ENCODE results near the gene MAP3K13. TPM values are rescaled to one million over a fixed set of nuclear protein-coding genes. Genes with fewer than 3 reads are reported as not detected.

MAP3K13 gene
- total and polyA plus RNA-seq, 10 of the 15 experiments (the other 5 are each of a cell fraction or from before 2014, with no cell fraction given): 10.5 to 70.8 (median 26.8) TPM

- ChIA-PET SMC1A (ENCODE audit: uncharacterized antibody, unreplicated experiment) (interaction anchor here (1.1 kb wide), 1 partner anchor 14 kb away, joined by 3 read pairs; no protein-coding TSS in a partner anchor), RAD21 (ENCODE audit: unreplicated experiment) (no interaction called here), POLR2A (interaction anchor here (0.9 kb wide), 1 partner anchor 14 kb away, joined by 3 read pairs; no protein-coding TSS in a partner anchor), CTCF (interaction anchor here (0.6 to 2.9 kb wide), 4 partner anchors 18 to 445 kb away, joined by 3 to 6 read pairs (median 4); no protein-coding TSS in a partner anchor)
- no peak for FAIRE-seq
- Histone ChIP-seq H3K27me3 (replicated peaks in 1 of 2; ENCODE audit: control insufficient read depth in 2 of 2, insufficient read depth in 2 of 2, low read length in 1 of 2) (no peaks in the 10 kb centered on the region), H3K27ac (ENCODE audit: control insufficient read depth, insufficient read depth) (no peak overlapping the region), H3K36me3 (ENCODE audit: control insufficient read depth in 2 of 2, insufficient read depth in 2 of 2, low read length in 1 of 2) (no peaks in the 10 kb centered on the region; a peak in 1 of 4 replicates), H3K79me2 (ENCODE audit: control insufficient read depth, insufficient read depth, low read length) (no peaks in the 10 kb centered on the region), H3K9ac (ENCODE audit: control insufficient read depth, insufficient read depth, low read length) (no peak overlapping the region), H3K4me3 (no peak overlapping the region), H4K20me1 (ENCODE audit: control insufficient read depth, insufficient read depth) (no peaks in the 10 kb centered on the region), H3K4me1 (ENCODE audit: control insufficient read depth, insufficient read depth, low read length) (no peaks in the 10 kb centered on the region), H3K4me2 (ENCODE audit: control insufficient read depth, insufficient read depth) (no peak overlapping the region), H2AFZ (ENCODE audit: control insufficient read depth, low read depth, low read length) (no peak overlapping the region), H3K9me3 (replicated peaks; ENCODE audit: control insufficient read depth, insufficient read depth, low read length) (no peaks in the 10 kb centered on the region)
- ATAC-seq: no peak
- in situ Hi-C loops (cut with MboI) (no loop called here), intact Hi-C loops (cut with micrococcal nuclease; ENCODE audit: unreplicated experiment) (no loop called here)
- no peak for DNase-seq (ENCODE audit: low read depth, low spot score)
- no TSS peak for BruUV-seq (replicated peaks)
- WGBS (ENCODE audit: insufficient coverage, insufficient replicate concordance, low lambda C conversion rate, missing lambda C conversion rate): 73% methylated on average over 7 of the region's 7 CpGs
- TF ChIP-seq ZNF274 (IDR thresholded peaks at IDR 0.05; ENCODE audit: insufficient read depth, insufficient read length): no peak
- no peak for TF ChIP-seq POLR2A (IDR thresholded peaks at IDR 0.05; ENCODE audit: low read depth, low read length)
- no peak for TF ChIP-seq ZBTB11 (CRISPR knock-in tag; IDR thresholded peaks at IDR 0.05)
- no peak for TF ChIP-seq SMAD5 (IDR thresholded peaks at IDR 0.05; ENCODE audit: low read depth)
- TF ChIP-seq RBBP5 (conservative IDR thresholded peaks at IDR 0.05): no peak
- no peak for TF ChIP-seq ETV6 (conservative IDR thresholded peaks at IDR 0.05 in 1 of 2, IDR thresholded peaks at IDR 0.05 in 1 of 2; ENCODE audit: borderline replicate concordance in 1 of 2, low read depth in 1 of 2)
- TF ChIP-seq MYC (IDR thresholded peaks at IDR 0.05; ENCODE audit: insufficient read depth, insufficient read length, insufficient replicate concordance, low read length, severe bottlenecking): no peak
- no peak for TF ChIP-seq PML (IDR thresholded peaks at IDR 0.05; ENCODE audit: low read length)
- no peak for TF ChIP-seq ZNF217 (IDR thresholded peaks at IDR 0.05)
- TF ChIP-seq, protein P1, sequence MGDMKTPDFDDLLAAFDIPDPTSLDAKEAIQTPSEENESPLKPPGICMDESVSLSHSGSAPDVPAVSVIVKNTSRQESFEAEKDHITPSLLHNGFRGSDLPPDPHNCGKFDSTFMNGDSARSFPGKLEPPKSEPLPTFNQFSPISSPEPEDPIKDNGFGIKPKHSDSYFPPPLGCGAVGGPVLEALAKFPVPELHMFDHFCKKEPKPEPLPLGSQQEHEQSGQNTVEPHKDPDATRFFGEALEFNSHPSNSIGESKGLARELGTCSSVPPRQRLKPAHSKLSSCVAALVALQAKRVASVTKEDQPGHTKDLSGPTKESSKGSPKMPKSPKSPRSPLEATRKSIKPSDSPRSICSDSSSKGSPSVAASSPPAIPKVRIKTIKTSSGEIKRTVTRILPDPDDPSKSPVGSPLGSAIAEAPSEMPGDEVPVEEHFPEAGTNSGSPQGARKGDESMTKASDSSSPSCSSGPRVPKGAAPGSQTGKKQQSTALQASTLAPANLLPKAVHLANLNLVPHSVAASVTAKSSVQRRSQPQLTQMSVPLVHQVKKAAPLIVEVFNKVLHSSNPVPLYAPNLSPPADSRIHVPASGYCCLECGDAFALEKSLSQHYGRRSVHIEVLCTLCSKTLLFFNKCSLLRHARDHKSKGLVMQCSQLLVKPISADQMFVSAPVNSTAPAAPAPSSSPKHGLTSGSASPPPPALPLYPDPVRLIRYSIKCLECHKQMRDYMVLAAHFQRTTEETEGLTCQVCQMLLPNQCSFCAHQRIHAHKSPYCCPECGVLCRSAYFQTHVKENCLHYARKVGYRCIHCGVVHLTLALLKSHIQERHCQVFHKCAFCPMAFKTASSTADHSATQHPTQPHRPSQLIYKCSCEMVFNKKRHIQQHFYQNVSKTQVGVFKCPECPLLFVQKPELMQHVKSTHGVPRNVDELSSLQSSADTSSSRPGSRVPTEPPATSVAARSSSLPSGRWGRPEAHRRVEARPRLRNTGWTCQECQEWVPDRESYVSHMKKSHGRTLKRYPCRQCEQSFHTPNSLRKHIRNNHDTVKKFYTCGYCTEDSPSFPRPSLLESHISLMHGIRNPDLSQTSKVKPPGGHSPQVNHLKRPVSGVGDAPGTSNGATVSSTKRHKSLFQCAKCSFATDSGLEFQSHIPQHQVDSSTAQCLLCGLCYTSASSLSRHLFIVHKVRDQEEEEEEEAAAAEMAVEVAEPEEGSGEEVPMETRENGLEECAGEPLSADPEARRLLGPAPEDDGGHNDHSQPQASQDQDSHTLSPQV (IDR thresholded peaks at IDR 0.05): no peak
- TF ChIP-seq TCF12 (IDR thresholded peaks at IDR 0.05; ENCODE audit: low read depth, low read length): no peak
- no peak for TF ChIP-seq SMARCA5 (IDR thresholded peaks at IDR 0.05)
- no peak for TF ChIP-seq SIN3A (IDR thresholded peaks at IDR 0.05; ENCODE audit: low read depth, low read length)
- TF ChIP-seq, protein P2, sequence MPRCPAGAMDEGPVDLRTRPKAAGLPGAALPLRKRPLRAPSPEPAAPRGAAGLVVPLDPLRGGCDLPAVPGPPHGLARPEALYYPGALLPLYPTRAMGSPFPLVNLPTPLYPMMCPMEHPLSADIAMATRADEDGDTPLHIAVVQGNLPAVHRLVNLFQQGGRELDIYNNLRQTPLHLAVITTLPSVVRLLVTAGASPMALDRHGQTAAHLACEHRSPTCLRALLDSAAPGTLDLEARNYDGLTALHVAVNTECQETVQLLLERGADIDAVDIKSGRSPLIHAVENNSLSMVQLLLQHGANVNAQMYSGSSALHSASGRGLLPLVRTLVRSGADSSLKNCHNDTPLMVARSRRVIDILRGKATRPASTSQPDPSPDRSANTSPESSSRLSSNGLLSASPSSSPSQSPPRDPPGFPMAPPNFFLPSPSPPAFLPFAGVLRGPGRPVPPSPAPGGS (IDR thresholded peaks at IDR 0.05; ENCODE audit: borderline replicate concordance, insufficient read depth, low read depth, low read length, poor library complexity, severe bottlenecking): no peak
Measured at GRCh38 chr3:185439745-185440466, 77.0 kb downstream of the MAP3K13 start.

Data from GM12878 (cell line).